HS-5 (cell line): ENCODE data around the gene ABCB10.
"Not testable (repeated sequence)": the region's sequence is repeated elsewhere in the genome, so short reads cannot be mapped to it uniquely, and the experiment has no call there.

Source experiments
- DNase-seq: peaks from one replicate; pipeline ENCODE4 v3.0.0-alpha.2; 2012; ENCODE audit warnings: low read depth

ABCB10 gene

DNA sequence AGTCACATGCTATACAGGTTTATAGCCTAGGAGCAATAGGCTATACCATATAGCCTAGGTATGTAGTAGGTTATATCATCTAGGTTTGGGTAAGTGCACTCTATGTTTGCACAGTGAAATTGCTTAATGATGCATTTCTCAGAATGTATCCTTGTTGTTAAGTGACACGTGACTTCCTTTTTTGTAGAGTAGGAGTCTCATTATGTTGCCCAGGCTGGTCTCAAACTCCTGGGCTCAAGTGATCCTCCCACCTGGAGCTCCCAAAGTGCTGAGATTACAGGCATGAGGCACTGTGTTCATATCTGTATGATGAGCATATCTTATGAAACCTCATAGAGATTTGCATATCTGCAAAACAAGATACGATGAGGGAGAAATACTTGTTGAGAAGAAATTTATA, 13.8 kb upstream of the ABCB10 start:
- DNase-seq, result no peak

- no peak for DNase-seq
These were observed 12.5 kb upstream of the ABCB10 start for GRCh38 chr1:229570891-229571516.

GRCh38 chr1:229570305-229570704, 11.8 kb upstream of the ABCB10 start:
- DNase-seq, result no peak

DNA sequence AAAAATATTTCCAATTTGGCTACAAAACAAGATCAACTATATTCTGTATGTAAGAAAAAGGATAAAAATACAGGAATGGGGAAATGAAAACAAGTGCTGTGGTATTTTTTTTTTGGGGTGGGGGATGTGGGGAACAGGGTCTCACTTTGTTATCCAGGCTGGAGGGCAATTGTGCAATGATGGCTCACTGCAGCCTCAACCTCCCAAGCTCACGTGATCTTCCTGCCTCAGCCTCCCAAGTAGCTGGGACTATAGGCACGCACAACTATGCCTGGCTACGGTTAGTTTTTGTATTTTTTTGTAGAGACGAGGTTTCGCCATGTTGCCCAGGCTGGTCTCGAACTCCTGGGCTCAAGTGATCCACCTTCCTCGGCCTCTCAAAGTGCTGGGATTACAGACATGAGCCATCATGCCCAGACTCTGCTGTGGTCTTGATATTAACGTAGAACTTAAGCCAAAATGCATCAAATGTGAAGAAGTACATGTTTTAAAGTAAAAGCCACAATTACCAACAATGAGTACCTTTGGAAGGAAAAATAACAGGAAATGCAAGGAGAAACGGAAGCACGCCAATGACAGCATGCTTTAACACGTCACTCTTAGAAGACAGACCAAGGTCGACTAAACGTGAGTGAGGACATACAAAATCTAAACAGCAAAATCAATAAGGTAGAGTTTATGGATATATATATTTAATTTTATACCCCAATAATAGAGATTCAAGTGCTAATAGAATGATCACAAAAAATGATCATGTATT, 8.8 kb upstream of the ABCB10 start:
- no peak for DNase-seq

DNA sequence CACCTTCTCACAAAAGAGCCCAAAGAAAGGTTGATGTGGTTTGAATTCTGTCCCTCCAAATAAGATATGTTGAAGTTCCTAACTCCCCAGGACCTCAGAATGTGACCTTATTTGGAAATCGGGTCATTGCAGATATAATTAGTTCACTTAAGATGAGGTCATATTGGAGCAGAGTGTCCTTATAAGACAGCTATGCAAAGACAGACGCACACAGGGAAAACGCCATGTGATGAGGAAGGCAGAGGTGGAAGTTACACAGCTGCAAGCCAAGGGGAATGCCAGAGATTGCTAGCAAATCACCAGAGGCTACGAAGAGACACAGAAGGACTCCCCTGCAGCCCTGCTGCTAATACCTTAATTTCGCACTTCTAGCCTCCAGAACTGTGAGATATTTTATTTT, 5.2 kb upstream of the ABCB10 start:
- no peak for DNase-seq

GRCh38 chr1:229563241-229563640, 4.7 kb upstream of the ABCB10 start:
- no peak for DNase-seq

- DNase-seq, result no peak
These were observed 4.2 kb upstream of the ABCB10 start for GRCh38 chr1:229562686-229563085.

GRCh38 chr1:229561141-229561540, 2.6 kb upstream of the ABCB10 start:
- no peak for DNase-seq

DNA sequence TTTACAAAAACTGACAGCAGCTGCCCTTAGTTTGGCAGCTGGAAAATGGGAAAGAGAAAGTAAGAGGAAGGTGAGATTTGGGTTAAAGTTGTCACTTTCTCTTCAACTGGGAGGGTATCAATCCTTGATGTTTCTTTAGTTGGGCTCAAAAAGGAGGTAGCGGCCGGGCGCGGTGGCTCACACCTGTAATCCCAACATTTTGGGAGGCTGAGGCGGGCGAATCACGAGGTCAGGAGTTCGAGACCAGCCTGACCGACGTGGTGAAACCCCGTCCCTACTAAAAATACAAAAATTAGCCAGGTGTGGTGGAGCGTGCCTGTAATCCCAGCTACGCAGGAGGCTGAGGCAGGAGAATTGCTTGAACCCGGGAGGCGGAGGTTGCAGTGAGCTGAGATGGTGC, 1.6 kb upstream of the ABCB10 start:
- DNase-seq, result not testable (repeated sequence)

DNA sequence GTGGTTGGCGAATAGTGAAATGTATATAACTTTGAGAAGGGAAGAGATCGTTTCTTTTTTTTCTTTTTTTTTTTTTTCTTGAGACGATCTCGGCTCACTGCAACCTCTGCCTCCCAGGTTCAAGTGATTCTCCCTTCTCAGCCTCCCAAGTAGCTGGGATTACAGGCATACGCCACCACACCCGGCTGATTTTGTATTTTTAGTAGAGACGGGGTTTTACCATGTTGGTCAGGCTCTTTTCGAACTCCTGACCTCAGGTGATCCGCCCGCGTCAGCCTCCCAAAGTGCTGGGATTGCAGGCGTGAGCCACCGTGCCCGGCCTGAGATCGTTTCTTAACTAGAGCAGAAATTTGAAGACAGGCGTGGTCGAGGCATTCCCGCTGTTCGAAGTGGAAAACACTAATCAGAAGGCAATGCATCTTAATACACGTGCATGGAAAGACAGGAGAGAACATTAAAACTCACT, 862 bp upstream of the ABCB10 start:
- DNase-seq, result not testable (repeated sequence)

DNA sequence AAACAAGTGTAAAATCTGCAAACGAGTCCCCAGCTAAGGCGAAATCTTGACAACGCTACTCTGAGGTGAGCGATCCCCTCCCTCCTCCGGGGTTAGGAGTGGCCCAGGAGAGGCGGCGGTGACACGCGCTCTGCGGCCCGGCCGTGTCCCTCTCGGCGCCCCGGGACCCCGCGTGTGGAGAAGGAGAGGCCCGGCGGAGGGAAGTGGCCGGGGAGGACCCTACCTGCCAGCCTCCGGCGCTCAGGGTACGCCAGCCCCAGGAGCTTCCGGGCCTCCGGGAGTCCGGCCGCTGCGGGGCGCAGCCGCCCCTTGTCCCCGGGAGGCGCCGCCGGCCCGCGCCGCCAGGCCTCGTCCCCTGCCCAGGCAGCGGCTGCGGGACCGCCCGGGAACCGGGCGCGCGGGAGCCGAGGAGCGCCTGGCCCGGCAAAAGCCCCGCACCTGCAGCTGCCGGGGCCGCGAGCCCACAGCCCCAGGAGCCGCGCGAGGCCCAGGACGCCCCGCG, 543 bp downstream of the ABCB10 start:
- no peak for DNase-seq

- DNase-seq, result no peak
These were observed 1.2 kb downstream of the ABCB10 start for GRCh38 chr1:229557200-229557850.

- DNase-seq, result no peak
These were observed 3.5 kb downstream of the ABCB10 start for GRCh38 chr1:229554886-229555621.

DNA sequence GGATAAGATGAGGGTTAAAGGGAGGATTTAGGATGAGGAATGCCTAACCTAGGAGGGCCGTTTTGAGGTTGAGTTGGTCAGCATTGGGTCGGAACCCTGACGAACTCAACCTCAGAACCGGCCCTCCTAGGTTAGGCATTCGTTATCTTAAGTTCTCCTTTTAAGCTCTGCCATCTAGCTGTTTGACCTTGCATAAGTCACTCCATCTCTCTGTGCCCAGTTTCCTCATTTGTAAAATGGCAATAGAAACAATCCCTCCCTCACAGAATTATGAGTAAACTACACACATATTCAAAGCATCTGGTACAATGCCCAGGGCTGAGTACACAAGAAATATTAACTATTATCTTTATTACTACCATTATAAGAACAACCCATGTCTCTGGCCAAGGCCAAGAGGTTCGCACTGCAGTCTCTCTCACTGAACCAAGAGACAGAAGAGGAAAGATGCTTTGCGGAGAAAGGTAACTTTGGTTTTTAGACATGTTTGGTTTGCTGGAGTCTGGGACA, 4.8 kb downstream of the ABCB10 start:
- DNase-seq, result no peak

- DNase-seq, result no peak
These were observed 5.8 kb downstream of the ABCB10 start for GRCh38 chr1:229552732-229553131.

GRCh38 chr1:229550812-229551567, 7.5 kb downstream of the ABCB10 start:
- no peak for DNase-seq

DNA sequence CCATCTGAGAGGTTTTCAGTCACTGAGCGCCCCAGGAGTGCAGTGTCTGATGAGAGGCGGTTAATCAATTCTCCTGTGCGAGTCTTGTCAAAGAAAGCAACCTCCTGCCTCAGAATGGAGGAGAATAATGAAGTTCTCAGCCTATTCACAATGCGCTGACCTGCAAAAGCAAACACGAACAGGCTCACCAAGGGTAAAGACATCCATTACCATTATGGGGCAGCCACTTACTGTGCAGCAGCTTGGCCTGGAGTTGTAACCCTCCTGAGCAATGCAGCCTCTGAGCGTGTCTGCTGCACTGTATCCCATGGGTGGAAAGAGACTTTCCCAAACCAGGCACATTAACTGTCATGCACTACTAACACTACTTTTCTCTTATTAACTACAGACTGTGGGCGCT, 11.0 kb downstream of the ABCB10 start:
- DNase-seq, result no peak

- no peak for DNase-seq
These were observed 13.9 kb downstream of the ABCB10 start for GRCh38 chr1:229544587-229544986.

DNA sequence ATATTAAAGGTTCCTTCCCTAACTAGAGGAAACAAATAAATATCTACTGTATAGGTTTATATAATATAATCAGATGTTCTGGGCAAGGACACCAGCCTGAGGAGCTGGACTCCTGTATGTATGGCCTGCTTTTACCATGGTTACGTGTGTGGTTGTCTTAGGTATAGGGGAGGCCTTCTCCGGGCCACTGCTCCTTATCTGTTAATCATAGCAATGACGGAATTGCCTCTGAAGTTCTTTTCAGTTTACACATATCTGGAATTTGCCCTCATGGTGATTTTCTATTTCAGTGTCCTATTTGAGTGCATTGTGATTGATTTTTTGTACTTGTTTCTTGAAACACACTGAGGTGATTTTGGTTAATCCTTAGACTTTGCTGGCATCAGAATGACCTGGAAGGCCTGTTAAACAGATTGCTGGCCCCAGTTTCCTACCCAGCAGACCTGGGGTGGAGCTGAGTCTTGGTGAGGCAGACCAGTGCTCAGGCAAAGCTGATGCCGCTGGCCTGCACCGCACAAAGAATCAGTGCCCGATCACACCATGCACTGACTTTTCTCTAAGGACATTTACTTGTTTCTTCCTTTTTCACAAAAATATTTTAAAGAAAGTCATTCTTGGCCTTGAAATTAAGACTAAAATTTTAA, 18.5 kb downstream of the ABCB10 start:
- DNase-seq, result no peak

- no peak for DNase-seq
These were observed 19.6 kb downstream of the ABCB10 start for GRCh38 chr1:229538945-229539344.

DNA sequence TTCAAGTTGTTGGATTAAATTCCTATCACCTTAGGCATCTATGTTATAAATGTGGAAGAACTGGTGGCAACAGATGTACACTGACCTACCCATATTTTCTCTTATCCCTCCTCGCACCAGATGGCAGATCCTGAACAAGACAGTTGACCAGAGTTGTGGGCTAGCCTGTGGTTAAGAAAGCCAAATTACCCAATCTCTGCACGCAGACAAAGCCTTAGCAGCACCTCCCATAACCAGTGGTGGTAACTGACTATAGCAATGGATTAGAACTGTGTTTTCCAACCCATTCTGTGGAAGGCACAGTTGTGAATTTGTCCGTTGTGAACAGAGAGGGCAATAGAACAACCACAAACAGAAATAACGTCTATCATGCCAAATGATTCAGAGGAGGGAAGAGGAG, 20.6 kb downstream of the ABCB10 start:
- DNase-seq, result no peak
